NCI-H1092 (cell line): Measurements from ENCODE around the gene EEIG2.
"Not testable (repeated sequence)": the region's sequence is repeated elsewhere in the genome, so short reads cannot be mapped to it uniquely, and the experiment has no call there.

Experiments used
- DNase-seq: peaks from one replicate; lab custom pipeline; 2025; lab: John Stamatoyannopoulos, UW

The EEIG2 gene

DNA sequence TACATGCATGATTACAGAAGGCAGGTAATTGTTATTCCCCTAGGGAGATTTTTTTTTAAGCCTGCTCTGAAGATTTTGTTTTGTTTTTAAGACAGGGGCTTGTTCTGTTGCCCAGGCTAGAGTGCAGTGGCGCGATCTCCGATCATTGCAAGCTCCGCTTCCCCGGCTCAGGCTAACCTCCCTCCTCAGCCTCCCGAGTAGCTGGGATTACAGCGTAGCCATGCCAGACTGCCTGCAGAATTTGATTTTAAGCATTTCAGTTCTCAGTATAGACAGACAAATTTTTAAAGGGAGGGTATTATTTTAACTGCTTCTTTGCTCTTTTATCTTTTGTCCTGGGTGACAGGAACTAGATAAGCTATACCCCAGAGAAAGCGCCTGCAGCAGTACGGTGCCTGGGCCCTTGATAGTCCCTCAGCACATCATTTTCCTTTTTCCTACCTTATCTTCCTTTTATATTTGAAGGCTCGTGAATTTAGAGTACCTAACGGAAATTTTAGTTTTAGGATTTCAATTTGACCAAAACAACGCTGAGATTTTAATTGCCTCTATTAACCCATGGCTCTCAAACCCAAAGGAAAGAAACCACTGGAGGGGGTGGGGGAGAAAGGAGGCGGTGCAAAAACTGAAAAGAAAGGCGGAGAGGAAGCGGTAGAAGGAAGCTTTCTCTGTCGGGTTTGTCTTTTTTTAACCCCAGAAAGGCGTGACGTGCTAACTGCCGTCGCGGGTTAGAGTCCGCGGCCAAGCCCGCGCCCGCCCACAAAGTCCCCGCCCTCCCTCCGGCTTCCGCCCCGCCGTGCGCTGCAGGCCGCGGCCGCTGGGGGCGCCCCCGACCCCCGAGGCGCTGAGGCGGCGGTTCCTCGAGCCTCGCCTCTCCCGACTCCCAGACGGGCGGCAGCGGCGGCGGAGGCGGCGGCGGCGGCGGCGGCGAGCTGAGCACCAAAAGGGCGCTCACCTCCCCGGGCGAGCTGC is at the start of gene EEIG2:
EEIG2 (plus strand) TSS at position 886 of the 972 bp plus-strand sequence. CDS start 329 bp downstream, outside the sequence.
- peak; percentile 74 for DNase-seq

DNA sequence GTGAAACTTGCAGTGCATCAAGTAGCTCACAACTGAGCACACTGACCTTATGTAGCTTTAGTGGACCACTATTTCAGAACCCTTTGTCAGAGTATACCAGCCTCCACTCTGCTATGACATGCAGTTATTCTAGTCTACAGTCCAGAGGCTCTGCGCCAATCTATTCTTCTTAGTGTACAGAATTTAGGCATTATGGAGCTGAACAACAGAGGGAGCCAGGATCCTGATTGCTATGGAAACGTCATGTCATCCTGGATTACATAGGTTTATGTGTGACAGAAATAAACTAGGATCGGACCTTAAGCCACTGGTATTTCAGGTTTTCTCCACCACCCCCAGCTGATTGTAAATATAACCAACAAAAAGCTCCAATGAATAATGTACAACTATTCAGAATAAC is 48.1 kb upstream of the EEIG2 start:
- DNase-seq: no peak

DNA sequence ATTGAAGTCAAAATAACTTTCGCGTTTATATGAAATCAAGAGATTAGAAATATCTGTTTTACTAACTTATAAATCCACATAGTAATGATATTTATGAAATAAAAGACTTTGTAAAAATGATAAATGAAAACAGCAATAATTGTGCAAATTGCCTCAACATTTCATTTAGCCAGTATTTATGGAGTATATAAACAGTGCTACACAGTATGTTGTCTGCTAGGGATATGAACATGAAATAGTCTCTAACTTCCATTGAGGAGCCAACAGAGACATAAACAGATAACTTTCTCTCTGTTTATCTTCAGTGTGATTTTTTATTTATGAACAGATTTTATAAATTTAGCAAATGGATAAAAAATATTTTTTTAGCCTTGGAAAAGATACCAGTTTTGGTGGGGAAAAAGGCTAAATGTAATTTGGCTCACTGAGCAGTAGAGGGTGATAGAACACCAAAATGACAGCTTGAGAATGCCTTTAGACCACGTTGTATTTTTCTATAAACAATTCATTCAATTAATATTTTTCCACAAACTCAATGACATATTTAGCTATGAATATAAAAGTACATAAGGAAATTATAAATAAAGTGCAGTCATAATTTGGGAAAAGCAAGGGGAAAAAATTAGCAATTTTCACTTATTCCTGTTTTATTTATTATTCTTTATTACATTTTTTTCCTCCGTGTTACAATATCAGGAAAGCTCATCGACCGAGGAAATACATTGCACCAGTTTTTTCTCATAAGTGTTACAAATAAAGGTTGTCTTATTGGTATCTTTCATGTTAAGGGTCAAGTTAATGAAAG is 47.5 kb upstream of the EEIG2 start:
- DNase-seq: peak; percentile 13

DNA sequence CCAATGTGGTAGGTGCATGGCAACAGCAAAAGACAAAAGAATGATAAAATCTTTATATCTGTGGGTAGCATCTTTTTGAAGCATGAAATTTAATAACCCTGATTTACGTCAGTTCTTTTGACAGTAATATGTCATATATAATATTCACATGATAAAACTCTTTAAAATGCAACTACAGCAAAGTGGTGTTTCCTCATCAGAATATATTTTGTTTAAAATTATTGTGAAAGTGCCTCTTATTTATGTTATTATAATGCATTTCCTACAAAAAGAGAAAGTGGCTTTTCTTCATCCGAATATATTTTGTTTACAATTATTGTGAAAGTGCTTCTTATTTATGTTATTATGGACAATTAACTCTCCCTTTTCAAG is 46.9 kb upstream of the EEIG2 start:
- no peak for DNase-seq

DNA sequence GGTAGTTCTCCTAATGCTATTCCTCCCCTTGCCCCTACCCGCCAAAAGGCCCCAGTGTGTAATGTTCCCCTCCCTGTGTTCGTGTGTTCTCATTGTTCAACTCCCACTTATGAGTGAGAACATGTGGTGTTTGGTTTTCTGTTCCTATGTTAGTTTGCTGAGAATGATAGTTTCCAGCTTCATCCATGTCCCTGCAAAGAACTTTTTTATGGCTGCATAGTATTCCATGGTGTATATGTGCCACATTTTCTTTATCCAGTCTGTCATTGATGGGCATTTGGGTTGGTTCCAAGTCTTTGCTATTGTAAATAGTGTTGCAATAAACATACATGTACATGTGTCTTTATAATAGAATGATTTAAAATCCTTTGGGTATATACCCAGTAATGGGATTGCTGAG is 46.0 kb upstream of the EEIG2 start:
- not testable (repeated sequence) for DNase-seq

DNA sequence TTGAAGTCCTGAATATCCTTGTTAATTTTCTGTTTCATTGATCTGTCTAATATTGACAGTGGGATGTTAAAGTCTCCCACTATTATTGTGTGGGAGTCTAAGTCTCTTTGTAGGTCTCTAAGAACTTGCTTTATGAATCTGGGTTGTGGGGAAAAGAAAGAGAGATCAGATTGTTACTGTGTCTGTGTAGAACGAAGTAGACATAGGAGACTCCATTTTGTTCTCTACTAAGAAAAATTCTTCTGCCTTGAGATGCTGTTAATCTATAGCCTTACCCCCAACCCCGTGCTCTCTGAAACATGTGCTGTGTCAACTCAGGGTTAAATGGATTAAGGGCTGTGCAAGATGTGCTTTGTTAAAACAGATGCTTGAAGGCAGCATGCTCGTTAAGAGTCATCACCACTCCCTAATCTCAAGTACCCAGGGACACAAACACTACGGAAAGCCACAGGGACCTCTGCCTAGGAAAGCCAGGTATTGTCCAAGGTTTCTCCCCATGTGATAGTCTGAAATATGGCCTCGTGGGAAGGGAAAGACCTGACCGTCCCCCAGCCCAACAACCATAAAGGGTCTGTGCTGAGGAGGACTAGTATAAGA is 42.5 kb upstream of the EEIG2 start:
- not testable (repeated sequence) for DNase-seq

DNA sequence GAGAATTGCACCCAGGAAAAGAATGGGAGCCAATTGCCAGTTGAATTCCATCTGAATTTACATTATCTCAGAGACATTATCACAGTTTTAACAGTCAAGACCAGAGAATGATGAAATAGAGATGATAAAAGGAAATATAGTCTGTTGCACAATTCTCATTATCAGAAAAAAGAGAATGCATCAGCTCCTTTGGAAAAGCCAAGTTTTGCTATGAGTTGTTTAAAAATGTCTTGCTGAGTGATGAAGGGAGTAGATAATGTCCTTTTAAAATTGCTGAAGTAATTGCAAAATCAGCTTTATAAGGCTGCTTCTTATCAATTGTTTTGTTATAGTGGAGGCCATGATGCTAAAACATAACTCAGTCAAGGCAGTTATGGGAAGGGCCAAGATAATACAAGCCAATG is 37.9 kb upstream of the EEIG2 start:
- no peak for DNase-seq

DNA sequence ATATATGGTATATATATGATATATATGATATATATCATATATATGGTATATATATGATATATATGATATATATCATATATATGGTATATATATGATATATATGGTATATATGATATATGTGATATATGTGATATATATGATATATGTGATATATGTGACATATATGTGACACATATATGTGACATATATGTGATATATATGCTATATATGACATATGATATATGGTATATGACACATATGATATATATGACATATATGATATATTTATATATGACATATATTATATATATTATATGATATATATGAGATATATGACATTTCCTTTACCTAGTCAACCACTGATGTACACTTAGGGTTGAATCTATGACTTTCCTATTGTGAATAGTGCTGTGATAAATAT is 36.1 kb upstream of the EEIG2 start:
- DNase-seq: no peak

DNA sequence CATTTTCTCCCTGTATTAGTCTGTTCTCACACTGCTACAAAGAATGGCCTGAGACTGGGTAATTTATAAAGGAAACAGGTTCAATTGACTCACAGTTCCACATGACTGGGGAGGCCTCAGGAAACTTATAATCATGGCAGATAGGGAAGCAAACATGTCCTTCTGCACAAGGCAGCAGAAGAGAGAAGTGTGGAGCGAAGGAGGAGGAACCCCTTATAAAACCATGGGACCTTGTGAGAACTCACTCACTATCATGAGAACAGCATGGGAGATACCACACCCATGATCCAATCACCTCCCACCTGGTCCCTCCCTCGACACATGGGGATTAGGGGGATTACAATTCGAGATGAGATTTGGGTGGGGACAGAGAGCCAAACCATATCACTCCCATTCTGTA is 35.2 kb upstream of the EEIG2 start:
- DNase-seq: no peak

DNA sequence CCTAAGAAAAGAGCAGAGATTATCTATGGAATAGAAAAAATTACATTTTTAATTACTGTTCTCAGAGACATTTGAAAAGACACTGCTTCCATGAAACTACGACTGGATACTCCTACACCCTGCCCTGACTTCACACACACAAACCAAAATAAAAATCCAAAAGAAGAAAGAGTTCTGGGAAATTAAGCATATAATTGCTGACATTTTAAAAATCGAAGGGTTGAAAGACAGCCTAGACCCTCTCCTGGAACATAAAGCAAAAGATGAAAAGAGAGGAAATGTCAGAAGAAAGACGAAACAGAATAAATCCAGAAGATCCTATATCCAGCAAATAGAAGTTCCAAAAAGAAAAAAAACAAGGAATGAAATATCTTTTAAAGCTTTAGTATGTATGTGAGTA is 32.8 kb upstream of the EEIG2 start:
- DNase-seq: no peak

DNA sequence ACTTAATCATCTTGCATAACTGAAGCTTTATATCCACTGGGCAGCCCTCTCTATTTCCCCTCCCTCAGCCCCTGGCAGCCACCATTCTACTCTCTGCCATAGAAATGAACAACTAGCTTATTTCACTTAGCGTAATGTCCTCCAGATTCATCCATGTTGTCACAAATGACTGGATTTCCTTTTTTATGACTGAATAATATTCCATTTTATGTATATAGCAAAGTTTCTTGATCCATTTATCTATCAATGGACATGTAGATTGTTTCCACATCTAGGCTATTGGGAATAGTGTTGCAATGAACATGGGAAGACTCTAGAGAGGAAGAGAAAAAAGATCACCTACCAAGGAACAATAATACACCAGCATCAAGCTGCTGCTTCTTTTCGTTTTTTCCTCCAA is 32.1 kb upstream of the EEIG2 start:
- no peak for DNase-seq

DNA sequence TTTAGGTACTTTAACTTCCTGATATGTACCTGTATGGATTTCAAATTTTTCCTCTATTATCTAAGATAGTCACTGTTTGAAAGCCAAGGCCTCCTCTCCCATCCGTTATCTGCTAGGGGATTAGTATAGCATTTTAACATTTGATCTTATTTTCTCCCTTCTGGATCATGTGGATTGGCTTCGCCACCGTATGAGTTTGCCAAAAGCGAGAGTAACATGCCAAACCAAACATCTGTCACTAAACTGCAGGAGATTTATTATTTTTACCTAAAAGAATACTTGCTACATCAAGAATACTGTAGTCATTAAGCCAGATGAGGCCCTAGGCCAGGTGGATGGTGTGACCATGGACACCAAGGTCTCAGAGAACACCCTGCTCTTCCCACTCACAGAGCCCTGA is 28.5 kb upstream of the EEIG2 start:
- no peak for DNase-seq

DNA sequence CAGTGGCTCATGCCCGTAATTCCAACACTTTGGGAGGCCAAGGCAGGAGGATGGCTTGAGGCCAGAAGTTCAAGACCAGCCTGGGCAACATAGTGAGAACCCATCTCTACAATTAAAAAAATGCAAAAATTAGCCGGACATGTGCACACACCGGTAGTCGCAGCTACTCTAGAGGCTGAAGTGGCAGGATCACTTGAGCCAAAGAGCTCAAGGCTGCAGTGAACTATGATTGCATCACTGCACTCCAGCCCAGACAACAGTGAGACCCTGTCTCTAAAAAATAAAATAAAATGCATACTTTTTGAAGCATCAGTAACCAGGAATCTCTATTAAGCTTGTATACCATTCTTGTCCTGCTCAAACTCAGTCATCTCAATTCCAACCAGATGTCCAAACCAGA is 27.2 kb upstream of the EEIG2 start:
- DNase-seq: no peak

DNA sequence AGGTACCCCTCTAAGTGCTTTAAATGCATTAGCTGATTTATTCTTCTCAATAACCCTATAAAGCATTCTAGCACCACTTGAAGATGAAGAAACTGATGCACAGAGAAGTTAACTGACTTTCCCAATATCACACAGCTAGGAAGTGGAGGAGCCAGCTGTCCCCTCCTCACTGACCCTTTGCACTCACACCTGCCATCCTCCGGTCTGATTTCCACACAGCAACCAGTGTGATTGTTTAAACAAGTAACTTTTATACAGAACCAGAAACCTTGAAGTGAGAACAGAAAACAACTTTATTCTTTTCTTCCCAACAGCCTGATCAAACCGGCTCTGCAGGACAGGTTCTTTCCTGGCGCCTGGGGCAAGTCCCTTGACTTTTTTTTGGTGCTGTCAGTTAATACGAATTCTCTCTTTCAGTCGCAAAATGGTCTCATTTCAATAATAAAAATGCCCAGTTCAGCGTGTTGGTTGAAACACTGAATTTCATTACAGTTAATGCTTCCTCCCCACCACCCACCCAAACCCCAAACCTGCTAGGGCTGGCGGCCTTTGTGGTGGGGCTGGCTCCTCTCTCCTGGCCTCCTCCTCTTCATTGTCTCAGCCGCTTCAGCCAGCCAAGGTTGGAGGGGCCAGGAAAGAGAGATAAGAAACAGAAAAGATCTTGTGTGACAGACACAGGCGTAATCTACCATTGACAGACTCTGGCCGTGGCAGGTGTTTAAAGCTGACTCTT is 26.4 kb upstream of the EEIG2 start:
- no peak for DNase-seq

DNA sequence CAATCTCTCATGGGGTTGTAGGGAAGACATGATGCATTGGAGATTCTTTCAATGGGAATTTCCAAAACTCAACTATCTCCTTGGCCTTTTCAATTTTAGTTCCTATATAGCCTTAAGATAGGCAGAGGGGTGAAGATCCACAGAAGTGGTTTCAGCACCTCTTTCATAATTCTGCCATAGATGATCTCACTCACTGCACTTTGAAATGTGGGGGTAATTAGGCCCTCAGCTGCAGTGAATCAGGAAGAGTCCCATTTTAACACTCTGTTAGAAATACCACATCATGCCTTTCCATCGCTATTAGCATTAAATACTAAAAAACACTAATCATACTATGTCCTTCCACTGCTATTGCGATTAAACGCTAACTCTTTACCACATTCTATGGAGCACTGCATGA is 25.1 kb upstream of the EEIG2 start:
- no peak for DNase-seq

DNA sequence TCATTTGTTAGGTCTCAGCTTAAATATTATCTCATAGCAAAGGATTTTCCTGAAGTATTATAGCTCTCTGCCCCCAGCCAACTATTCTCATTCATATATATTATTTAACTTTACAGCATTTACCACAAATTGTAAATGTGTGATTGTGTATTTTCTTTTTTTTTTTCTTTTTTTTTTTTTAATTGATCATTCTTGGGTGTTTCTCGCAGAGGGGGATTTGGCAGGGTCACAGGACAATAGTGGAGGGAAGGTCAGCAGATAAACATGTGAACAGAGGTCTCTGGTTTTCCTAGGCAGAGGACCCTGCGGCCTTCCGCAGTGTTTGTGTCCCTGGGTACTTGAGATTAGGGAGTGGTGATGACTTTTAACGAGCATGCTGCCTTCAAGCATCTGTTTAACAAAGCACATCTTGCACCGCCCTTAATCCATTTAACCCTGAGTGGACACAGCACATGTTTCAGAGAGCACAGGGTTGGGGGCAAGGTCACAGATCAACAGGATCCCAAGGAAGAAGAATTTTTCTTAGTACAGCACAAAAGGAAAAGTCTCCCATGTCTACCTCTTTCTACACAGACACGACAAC is 24.5 kb upstream of the EEIG2 start:
- DNase-seq: not testable (repeated sequence)

DNA sequence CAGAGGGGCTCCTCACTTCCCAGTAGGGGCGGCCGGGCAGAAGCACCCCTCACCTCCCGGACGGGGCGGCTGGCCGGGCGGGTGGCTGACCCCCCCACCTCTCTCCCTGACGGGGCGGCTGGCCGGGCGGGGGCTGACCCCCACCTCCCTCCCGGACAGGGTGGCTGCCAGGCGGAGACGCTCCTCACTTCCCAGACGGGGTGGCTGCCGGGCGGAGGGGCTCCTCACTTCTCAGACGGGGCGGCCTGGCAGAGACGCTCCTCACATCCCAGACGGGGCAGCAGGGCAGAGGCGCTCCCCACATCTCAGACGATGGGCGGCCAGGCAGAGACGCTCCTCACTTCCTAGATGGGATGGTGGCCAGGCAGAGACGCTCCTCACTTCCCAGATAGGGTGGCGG is 23.9 kb upstream of the EEIG2 start:
- not testable (repeated sequence) for DNase-seq

DNA sequence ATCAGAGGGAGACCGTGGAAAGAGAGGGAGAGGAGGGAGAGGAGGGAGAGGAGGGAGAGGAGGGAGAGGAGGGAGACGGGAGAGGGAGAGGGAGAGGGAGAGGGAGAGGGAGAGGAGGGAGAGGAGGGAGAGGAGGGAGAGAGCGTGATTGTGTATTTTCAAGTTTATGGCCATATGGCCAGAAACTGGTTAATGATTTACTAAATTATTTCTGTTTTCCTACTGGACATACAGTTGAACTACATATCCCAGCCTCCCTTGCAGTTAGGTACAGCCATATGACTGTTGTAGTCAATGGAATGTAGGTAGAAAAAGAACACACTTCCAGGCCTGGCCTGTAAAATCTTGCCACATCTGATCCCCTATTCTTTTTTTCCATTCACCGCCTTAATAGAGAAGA is 23.1 kb upstream of the EEIG2 start:
- not testable (repeated sequence) for DNase-seq

DNA sequence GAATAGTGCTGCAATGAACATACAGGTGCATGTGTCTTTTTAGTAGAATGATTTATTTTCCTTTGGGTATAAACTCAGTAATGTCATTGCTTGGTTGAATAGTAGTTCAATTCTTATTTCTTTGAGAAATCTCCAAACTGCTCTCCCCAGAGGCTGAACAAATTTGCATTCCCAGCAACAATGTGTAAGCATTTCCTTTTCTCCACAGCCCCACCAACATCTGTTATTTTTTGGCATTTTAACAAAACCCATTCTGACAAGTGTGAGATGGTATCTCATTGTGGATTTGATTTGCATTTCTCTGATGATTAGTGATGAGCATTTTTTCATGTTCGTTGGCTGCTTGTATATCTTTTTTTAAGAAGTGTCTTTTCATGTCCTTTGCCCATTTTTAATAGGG is 21.9 kb upstream of the EEIG2 start:
- no peak for DNase-seq

DNA sequence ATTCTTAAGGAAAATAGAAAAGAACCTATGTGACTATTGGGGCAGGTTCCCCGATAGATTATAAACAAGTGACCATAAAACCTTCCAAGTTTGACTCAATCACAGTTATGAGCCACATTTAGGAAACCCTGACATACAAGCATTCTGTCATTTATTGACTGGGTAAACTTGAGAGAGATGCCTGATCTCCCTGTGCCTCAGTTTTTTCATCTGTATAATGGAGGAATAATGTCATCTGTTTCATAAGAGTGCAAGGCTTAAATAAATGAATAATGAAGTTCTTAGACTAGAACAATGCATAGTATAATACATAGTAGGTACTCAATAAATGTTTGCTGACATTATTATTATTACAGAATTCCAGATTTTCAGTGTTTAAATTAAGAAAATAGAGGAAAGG is 18.9 kb upstream of the EEIG2 start:
- no peak for DNase-seq

DNA sequence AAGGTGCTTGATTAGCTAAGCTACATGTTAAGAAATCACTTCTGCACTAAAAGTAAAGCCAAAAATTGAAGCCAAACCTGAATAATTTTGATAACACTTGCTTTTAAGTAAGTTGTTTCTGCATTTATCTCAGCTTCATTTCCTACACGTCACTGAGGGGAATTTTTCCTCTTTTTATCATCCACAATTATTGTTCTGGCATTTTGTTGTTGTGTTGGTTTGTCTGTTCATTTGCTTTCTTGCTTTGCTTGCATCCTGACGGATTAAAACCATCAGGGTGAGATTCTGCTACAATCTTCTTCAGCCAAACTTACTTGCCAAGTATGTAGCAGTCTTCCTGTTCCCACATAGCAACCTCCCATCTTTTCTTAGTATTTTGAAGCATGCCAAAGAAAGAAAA is 18.0 kb upstream of the EEIG2 start:
- no peak for DNase-seq

DNA sequence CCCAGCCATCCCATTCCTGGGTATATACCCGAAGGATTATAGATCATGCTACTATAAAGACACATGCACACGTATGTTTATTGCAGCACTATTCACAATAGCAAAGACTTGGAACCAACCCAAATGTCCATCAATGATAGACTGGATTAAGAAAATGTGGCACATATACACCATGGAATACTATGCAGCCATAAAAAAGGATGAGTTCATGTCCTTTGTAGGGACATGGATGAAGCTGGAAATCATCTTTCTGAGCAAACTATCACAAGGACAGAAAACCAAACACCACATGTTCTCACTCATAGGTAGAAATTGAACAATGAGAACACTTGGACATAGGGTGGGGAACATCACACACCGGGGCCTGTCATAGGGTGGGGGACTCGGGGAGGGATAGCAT is 12.4 kb upstream of the EEIG2 start:
- not testable (repeated sequence) for DNase-seq
